ENCODE measurements around the gene LIN7A.

DNA sequence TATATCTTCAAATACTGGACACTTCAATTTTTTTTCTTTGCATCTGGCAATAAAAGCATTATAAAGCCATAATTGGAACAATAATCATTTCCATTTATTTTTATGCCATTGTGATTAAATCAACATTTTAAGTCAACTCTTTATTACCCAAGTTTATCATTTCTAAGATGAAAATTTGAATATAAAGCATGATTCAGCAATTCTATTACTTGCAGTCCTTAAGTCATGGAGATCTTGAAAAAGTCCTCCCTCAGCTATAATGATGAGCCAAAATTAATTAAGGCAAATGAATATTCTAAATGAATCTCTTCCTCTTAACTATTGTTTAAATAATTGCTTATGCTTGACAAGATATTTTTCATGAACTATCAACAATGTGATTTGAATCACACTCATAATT lies 65.7 kb downstream of the LIN7A start:
- no peak for TF ChIP-seq EZH2 (IDR thresholded peaks at IDR 0.05)
- TF ChIP-seq, protein P1, sequence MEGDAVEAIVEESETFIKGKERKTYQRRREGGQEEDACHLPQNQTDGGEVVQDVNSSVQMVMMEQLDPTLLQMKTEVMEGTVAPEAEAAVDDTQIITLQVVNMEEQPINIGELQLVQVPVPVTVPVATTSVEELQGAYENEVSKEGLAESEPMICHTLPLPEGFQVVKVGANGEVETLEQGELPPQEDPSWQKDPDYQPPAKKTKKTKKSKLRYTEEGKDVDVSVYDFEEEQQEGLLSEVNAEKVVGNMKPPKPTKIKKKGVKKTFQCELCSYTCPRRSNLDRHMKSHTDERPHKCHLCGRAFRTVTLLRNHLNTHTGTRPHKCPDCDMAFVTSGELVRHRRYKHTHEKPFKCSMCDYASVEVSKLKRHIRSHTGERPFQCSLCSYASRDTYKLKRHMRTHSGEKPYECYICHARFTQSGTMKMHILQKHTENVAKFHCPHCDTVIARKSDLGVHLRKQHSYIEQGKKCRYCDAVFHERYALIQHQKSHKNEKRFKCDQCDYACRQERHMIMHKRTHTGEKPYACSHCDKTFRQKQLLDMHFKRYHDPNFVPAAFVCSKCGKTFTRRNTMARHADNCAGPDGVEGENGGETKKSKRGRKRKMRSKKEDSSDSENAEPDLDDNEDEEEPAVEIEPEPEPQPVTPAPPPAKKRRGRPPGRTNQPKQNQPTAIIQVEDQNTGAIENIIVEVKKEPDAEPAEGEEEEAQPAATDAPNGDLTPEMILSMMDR (IDR thresholded peaks at IDR 0.05), result no peak
